Gastroesophageal sphincter (tissue), 4 donors: ENCODE results near the gene TGFBR3L. TPM values are rescaled to one million over a fixed set of nuclear protein-coding genes. Genes with fewer than 3 reads are reported as not detected.

Source experiments
- ATAC-seq: fragments of 150-250 bp; one replicate; pipeline ENCODE4 v1.9.1; 2016; ENCODE audit warnings: mild to moderate bottlenecking, moderate library complexity
- H3K27ac ChIP-seq, 4 donors: fragments of 200-600 bp; sonication (generic) in 3 of 4; 1 replicate in 3 of 4; 2 replicates in 1 of 4; pipeline ENCODE4 v1.5.1; 2016 to 2019
- H3K27me3 ChIP-seq: fragments of 200-600 bp; sonication (generic); one replicate; pipeline ENCODE4 v1.5.1; 2019
- H3K36me3 ChIP-seq, 2 donors: fragments of 200-600 bp; sonication (generic); one replicate each; pipeline ENCODE4 v1.5.1; 2019; ENCODE audit warnings: control low read depth in 1 of 2
- H3K4me1 ChIP-seq, 3 donors: fragments of 200-600 bp; sonication (generic); 1 replicate in 2 of 3; 2 replicates in 1 of 3; pipeline ENCODE4 v1.5.1; 2016 to 2019; ENCODE audit warnings: control low read depth in 2 of 3
- H3K4me3 ChIP-seq, 2 donors: fragments of 200-600 bp; sonication (generic); one replicate each; pipeline ENCODE4 v1.5.1; 2019; ENCODE audit warnings: mild to moderate bottlenecking in 1 of 2, moderate library complexity in 1 of 2
- H3K9me3 ChIP-seq, 3 donors: fragments of 200-600 bp; sonication (generic); one replicate each; pipeline ENCODE4 v1.5.1; 2017 to 2019; ENCODE audit warnings: control low read depth in 2 of 3
- CTCF ChIP-seq, 4 experiments: fragments of 200-600 bp in 2 of 4; fragments of 450-650 bp in 2 of 4; sonication (generic) in 1 of 4; IDR thresholded peaks; one replicate each; pipeline ENCODE4 v1.5.1; 2017 to 2019; ENCODE audit warnings: antibody characterized with exemption in 4 of 4, mild to moderate bottlenecking in 2 of 4, moderate library complexity in 2 of 4
- EP300 ChIP-seq: sonication (generic); formaldehyde crosslinking; IDR thresholded peaks from one replicate; pipeline ENCODE4 v1.6.1; 2017; ENCODE audit warnings: antibody characterized with exemption, mild to moderate bottlenecking
- POLR2A ChIP-seq, 2 donors: fragments of 450-650 bp; IDR thresholded peaks; one replicate each; pipeline ENCODE4 v1.6.1; 2017; ENCODE audit warnings: antibody characterized with exemption in 2 of 2, mild to moderate bottlenecking in 2 of 2, moderate library complexity in 1 of 2
- POLR2AphosphoS5 ChIP-seq: sonication (generic); formaldehyde crosslinking; IDR thresholded peaks from one replicate; pipeline ENCODE4 v1.6.1; 2017; ENCODE audit warnings: antibody characterized with exemption
- WGBS, 2 donors: methylation state at CpG; one replicate each; pipeline ENCODE4 v1.1.5; 2018; ENCODE audit warnings: low coverage in 1 of 2; 5-methylcytosine and 5-hydroxymethylcytosine counted together
- total RNA-seq, 4 donors: library from RNA; depleted of rRNA; stranded (reverse); fragments of >200 nt; gene quantifications; one replicate each; pipeline ENCODE4 v1.1.0, GENCODE V29; 2016

Gene TGFBR3L
- total RNA-seq, 4 donors from 2014 or later = 2.8 to 8.5 (median 5.4) TPM

- Histone ChIP-seq H3K4me3 (no peak overlapping the region), H3K4me1 (no peaks in the 10 kb centered on the region), H3K9me3 (no peaks in the 10 kb centered on the region), H3K27ac (no peak overlapping the region), H3K27me3 (peaks cover 61% of the 10 kb centered on the region), H3K36me3 (no peaks in the 10 kb centered on the region)
- WGBS, 2 donors = 68 to 100% methylated on average over 1 to 3 of the region's 18 CpGs
- no peak for ATAC-seq
- TF ChIP-seq POLR2AphosphoS5 = no peak
- TF ChIP-seq EP300 = no peak
- no peak for TF ChIP-seq POLR2A (IDR thresholded peaks at IDR 0.05)
- no peak for TF ChIP-seq CTCF (IDR thresholded peaks at IDR 0.05)
Measured at GRCh38 chr19:7894612-7895309, 19.9 kb upstream of the TGFBR3L start.

GRCh38 chr19:7895565-7895964, 19.1 kb upstream of the TGFBR3L start:
- no peak for ATAC-seq
- whole genome bisulfite sequencing, 2 donors = 86 to 100% methylated on average over 1 to 4 of the region's 13 CpGs

GRCh38 chr19:7897292-7897691, 17.3 kb upstream of the TGFBR3L start:
- H3K27ac ChIP-seq = no peak overlapping the region
- H3K4me1 ChIP-seq = peaks cover 0 to under 1% (median 0%) of the 10 kb centered on the region in 3 donors
- WGBS, 2 donors = 70 to 98% methylated on average over 2 to 7 of the region's 11 CpGs
- ATAC-seq = no peak
- H3K4me3 ChIP-seq = no peak overlapping the region
- TF ChIP-seq CTCF (IDR thresholded peaks at IDR 0.05) (no peak), POLR2AphosphoS5 (no peak), EP300 (no peak), POLR2A (IDR thresholded peaks at IDR 0.05) (no peak)
- H3K9me3 ChIP-seq = no peaks in the 10 kb centered on the region
- no peaks in the 10 kb centered on the region for H3K36me3 ChIP-seq
- peaks cover 47% of the 10 kb centered on the region for H3K27me3 ChIP-seq

More at GRCh38 chr19:7895565-7895964, 19.1 kb upstream of the TGFBR3L start:
- Histone ChIP-seq H3K9me3 (no peaks in the 10 kb centered on the region), H3K4me1 (no peaks in the 10 kb centered on the region), H3K4me3 (no peak overlapping the region), H3K27me3 (peaks cover 60% of the 10 kb centered on the region), H3K36me3 (no peaks in the 10 kb centered on the region), H3K27ac (no peak overlapping the region)
- TF ChIP-seq POLR2A (IDR thresholded peaks at IDR 0.05) (no peak), POLR2AphosphoS5 (no peak), CTCF (IDR thresholded peaks at IDR 0.05) (no peak), EP300 (no peak)

GRCh38 chr19:7898967-7899366, 15.7 kb upstream of the TGFBR3L start:
- Histone ChIP-seq H3K36me3 (no peaks in the 10 kb centered on the region), H3K27me3 (peaks cover 30% of the 10 kb centered on the region), H3K27ac (no peak overlapping the region), H3K9me3 (no peaks in the 10 kb centered on the region), H3K4me1 (peaks cover 0 to 10% (median 6%) of the 10 kb centered on the region in 3 donors), H3K4me3 (no peak overlapping the region)
- WGBS, 2 donors = 88% methylated on average over 8 of the region's 16 CpGs; no CpG with 5 or more reads in 1 of the 2 donors
- TF ChIP-seq EP300 (no peak), POLR2AphosphoS5 (no peak), POLR2A (IDR thresholded peaks at IDR 0.05) (no peak)
- no peak for ATAC-seq

GRCh38 chr19:7899751-7900378, 14.8 kb upstream of the TGFBR3L start:
- no peak for ATAC-seq
- WGBS, 2 donors = no CpG with 5 or more reads among the region's 34 CpGs
- Histone ChIP-seq H3K36me3 (no peaks in the 10 kb centered on the region), H3K4me1 (peaks cover 4 to 17% (median 10%) of the 10 kb centered on the region in 3 donors), H3K4me3 (no peak overlapping the region), H3K27me3 (peaks cover 21% of the 10 kb centered on the region), H3K9me3 (no peaks in the 10 kb centered on the region), H3K27ac (no peak overlapping the region)
- TF ChIP-seq POLR2A (IDR thresholded peaks at IDR 0.05) (no peak), EP300 (no peak), POLR2AphosphoS5 (no peak), CTCF (IDR thresholded peaks at IDR 0.05) (no peak)
